SU-DHL-6 (cell line): ENCODE data around the gene KCNK15.

Experiments used
- H2AFZ ChIP-seq: fragments of 200-600 bp; sonication (generic); 2 replicates; pipeline ENCODE4 v1.6.1; 2014; ENCODE audit warnings: low read depth, mild to moderate bottlenecking, moderate library complexity, mixed read lengths, antibody characterized with exemption, low read length; ENCODE audit not compliant: severe bottlenecking
- H3F3A ChIP-seq: fragments of 200-600 bp; shearing (Covaris generic); 2 replicates; pipeline ENCODE4 v1.6.0; 2016; ENCODE audit warnings: antibody characterized with exemption, mild to moderate bottlenecking; ENCODE audit not compliant: insufficient read depth
- H3K27ac ChIP-seq: fragments of 200-600 bp; sonication (generic); 2 replicates; pipeline ENCODE4 v1.5.1; 2016; ENCODE audit warnings: low read depth, mild to moderate bottlenecking, low read length, moderate library complexity, mixed read lengths
- H3K27me3 ChIP-seq: fragments of 200-600 bp; sonication (generic), shearing (Covaris generic); 2 replicates; pipeline ENCODE4 v1.6.0; 2014; ENCODE audit warnings: mild to moderate bottlenecking, low read length
- H3K36me3 ChIP-seq: fragments of 200-600 bp; sonication (generic); 2 replicates; pipeline ENCODE4 v1.6.1; 2014; ENCODE audit warnings: mild to moderate bottlenecking, low read length, mixed read lengths
- H3K4me2 ChIP-seq: fragments of 300-600, 200-600 bp; shearing (Covaris generic), sonication (generic); 2 replicates; pipeline ENCODE4 v1.6.0; 2014; ENCODE audit warnings: low read length, low read depth, mild to moderate bottlenecking; ENCODE audit not compliant: poor library complexity, severe bottlenecking
- H3K4me3 ChIP-seq: fragments of 200-600 bp; sonication (generic); 2 replicates; pipeline ENCODE4 v1.5.1; 2014; ENCODE audit warnings: antibody characterized with exemption, low read length, mild to moderate bottlenecking, mixed read lengths; ENCODE audit not compliant: insufficient read depth, poor library complexity, severe bottlenecking
- H3K79me2 ChIP-seq: fragments of 200-600 bp; sonication (generic); 2 replicates; pipeline ENCODE4 v1.6.1; 2014; ENCODE audit warnings: mild to moderate bottlenecking, low read length, moderate library complexity; ENCODE audit not compliant: insufficient read depth
- H3K9ac ChIP-seq: fragments of 200-600 bp; sonication (generic); 2 replicates; pipeline ENCODE4 v1.7.0; 2014; ENCODE audit warnings: mild to moderate bottlenecking, low read length
- H3K9me2 ChIP-seq: fragments of 200-600 bp; sonication (generic); replicated peaks from 2 replicates; pipeline ENCODE4 v1.6.1; 2014; ENCODE audit warnings: low read length; ENCODE audit not compliant: insufficient read depth
- H3K9me3 ChIP-seq: fragments of 200-600 bp; sonication (generic); 2 replicates; pipeline ENCODE4 v1.6.1; 2014; ENCODE audit warnings: low read length, mixed read lengths; ENCODE audit not compliant: insufficient read depth
- H4K20me1 ChIP-seq: fragments of 200-600 bp; sonication (generic); 2 replicates; pipeline ENCODE4 v1.6.1; 2014; ENCODE audit warnings: low read depth, mild to moderate bottlenecking, antibody characterized with exemption, low read length, moderate library complexity, mixed read lengths
- CTCF ChIP-seq: fragments of 200-600 bp; sonication (generic); IDR thresholded peaks from one replicate; pipeline ENCODE4 v1.5.1; 2017; ENCODE audit warnings: antibody characterized with exemption, mild to moderate bottlenecking, low read length, moderate library complexity; ENCODE audit not compliant: insufficient read depth, poor library complexity, severe bottlenecking
- EZH2phosphoT487 ChIP-seq: fragments of 200-600 bp; sonication (generic), shearing (Covaris generic); conservative IDR thresholded peaks from 2 replicates; pipeline ENCODE4 v1.6.1; 2018; ENCODE audit warnings: mild to moderate bottlenecking, antibody characterized with exemption, low read length, moderate library complexity, mixed read lengths

Gene KCNK15

GRCh38 chr20:44716309-44717106, 29.2 kb upstream of the KCNK15 start:
- no peaks in the 10 kb centered on the region for H4K20me1 ChIP-seq
- no peaks in the 10 kb centered on the region for H3K79me2 ChIP-seq
- H3K9me3 ChIP-seq = no peaks in the 10 kb centered on the region
- H3K9ac ChIP-seq = no peak overlapping the region
- no peak overlapping the region for H3K27ac ChIP-seq
- no peak overlapping the region for H3K4me2 ChIP-seq
- no peaks in the 10 kb centered on the region for H3K36me3 ChIP-seq
- no peak for TF ChIP-seq CTCF
- no peak for TF ChIP-seq EZH2phosphoT487
- no peaks in the 10 kb centered on the region for H3K27me3 ChIP-seq
- no peaks in the 10 kb centered on the region for H3K9me2 ChIP-seq
- H3K4me3 ChIP-seq = no peak overlapping the region
- H2AFZ ChIP-seq = no peak overlapping the region
- H3F3A ChIP-seq = no peaks in the 10 kb centered on the region

GRCh38 chr20:44717986-44718385, 27.7 kb upstream of the KCNK15 start:
- H3K27ac ChIP-seq = no peak overlapping the region
- H4K20me1 ChIP-seq = no peaks in the 10 kb centered on the region
- no peaks in the 10 kb centered on the region for H3K36me3 ChIP-seq
- H3K27me3 ChIP-seq = no peaks in the 10 kb centered on the region
- H3K9me3 ChIP-seq = no peaks in the 10 kb centered on the region
- no peaks in the 10 kb centered on the region for H3F3A ChIP-seq
- no peaks in the 10 kb centered on the region for H3K9me2 ChIP-seq
- H3K4me2 ChIP-seq = no peak overlapping the region
- no peak overlapping the region for H3K4me3 ChIP-seq
- no peaks in the 10 kb centered on the region for H3K79me2 ChIP-seq
- no peak overlapping the region for H3K9ac ChIP-seq
- no peak overlapping the region for H2AFZ ChIP-seq
- no peak for TF ChIP-seq EZH2phosphoT487
- TF ChIP-seq CTCF = no peak

DNA sequence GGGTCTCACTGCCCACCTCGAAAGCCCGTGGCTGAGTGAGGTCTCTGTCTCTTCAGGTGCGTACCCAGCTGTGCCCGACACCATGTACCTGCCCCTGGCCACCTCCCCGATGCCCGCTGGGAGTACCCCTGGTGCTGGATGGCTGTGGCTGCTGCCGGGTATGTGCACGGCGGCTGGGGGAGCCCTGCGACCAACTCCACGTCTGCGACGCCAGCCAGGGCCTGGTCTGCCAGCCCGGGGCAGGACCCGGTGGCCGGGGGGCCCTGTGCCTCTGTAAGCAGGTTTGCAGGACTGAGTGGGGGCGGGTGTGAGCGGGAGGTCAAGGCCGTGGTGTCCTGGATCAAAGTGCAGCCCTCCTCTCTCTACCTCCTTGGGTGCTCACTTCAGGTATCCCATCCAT, 25.8 kb upstream of the KCNK15 start:
- no peak for TF ChIP-seq CTCF
- Histone ChIP-seq H3K79me2 (no peaks in the 10 kb centered on the region), H3K4me2 (no peak overlapping the region), H3F3A (no peaks in the 10 kb centered on the region), H3K4me3 (no peak overlapping the region), H3K27me3 (no peaks in the 10 kb centered on the region), H3K36me3 (no peaks in the 10 kb centered on the region), H3K27ac (no peak overlapping the region), H2AFZ (no peak overlapping the region), H3K9ac (no peak overlapping the region), H4K20me1 (no peaks in the 10 kb centered on the region), H3K9me3 (no peaks in the 10 kb centered on the region), H3K9me2 (no peaks in the 10 kb centered on the region)
